Kidney (tissue), 14 donors: ENCODE results near the gene TM9SF4. TPM values are rescaled to one million over a fixed set of nuclear protein-coding genes. Genes with fewer than 3 reads are reported as not detected.
"Not testable (repeated sequence)": the region's sequence is repeated elsewhere in the genome, so short reads cannot be mapped to it uniquely, and the experiment has no call there.

Source experiments
- DNase-seq, 5 donors: peaks; one replicate each; pipeline ENCODE4 v3.0.0-alpha.2; 2013 to 2020
- FAIRE-seq: peaks from 2 replicates; lab custom pipeline; 2012; peaks lifted over from hg19 to GRCh38; lab: Jason Lieb, UNC
- H3K27ac ChIP-seq, 2 donors: one replicate each; pipeline ENCODE4 v1.7.0; 2013; ENCODE audit warnings: low read depth in 2 of 2, low read length in 2 of 2, inconsistent platforms in 1 of 2
- H3K27me3 ChIP-seq: one replicate; pipeline ENCODE4 v1.7.1; 2013; ENCODE audit warnings: low read length, inconsistent platforms; ENCODE audit not compliant: control insufficient read depth, insufficient read depth
- H3K36me3 ChIP-seq, 3 donors: one replicate each; pipeline versions ENCODE4 v1.7.0 to v1.7.1; 2013; ENCODE audit warnings: low read length in 3 of 3, control low read depth in 1 of 3, inconsistent platforms in 1 of 3; ENCODE audit not compliant: insufficient read depth in 3 of 3, control insufficient read depth in 2 of 3
- H3K4me1 ChIP-seq, 3 donors: one replicate each; pipeline versions ENCODE4 v1.7.0 to v1.7.1; 2013; ENCODE audit warnings: low read length in 3 of 3, inconsistent platforms in 1 of 3, low read depth in 1 of 3; ENCODE audit not compliant: control insufficient read depth in 2 of 3, insufficient read depth in 2 of 3
- H3K4me3 ChIP-seq, 3 donors: one replicate each; pipeline versions ENCODE4 v1.7.0 to v1.8.1; 2013; ENCODE audit warnings: low read length in 3 of 3, control low read depth in 1 of 3, inconsistent platforms in 1 of 3
- H3K9ac ChIP-seq, 3 donors: one replicate each; pipeline versions ENCODE4 v1.7.0 to v1.7.1; 2013; ENCODE audit warnings: low read length in 3 of 3, control low read depth in 1 of 3, inconsistent platforms in 1 of 3
- H3K9me3 ChIP-seq, 3 donors: one replicate each; pipeline versions ENCODE4 v1.7.0 to v1.7.1; 2013; ENCODE audit warnings: low read length in 3 of 3, control low read depth in 1 of 3, inconsistent platforms in 1 of 3; ENCODE audit not compliant: control insufficient read depth in 2 of 3, insufficient read depth in 1 of 3
- intact Hi-C: fragments of 100-400 bp; cut with DNase I; formaldehyde crosslinking; loops from one replicate; pipeline ENCODE4 v1.11.1; 2022
- polyA plus RNA-seq: library from polyadenylated mRNA; stranded (reverse); fragments of 350-450 nt; fragmentation: Illumina TruSeq; extraction: RNeasy Lipid Tissue Mini Kit (QIAGEN cat#74804); gene quantifications from one replicate; pipeline ENCODE4 v1.2.3, GENCODE V29; 2014; ENCODE audit warnings: low read depth, low replicate concordance; ENCODE audit not compliant: insufficient read depth
- total RNA-seq: library from RNA; stranded (reverse); fragmentation: NEBNext Ultra II Directional; extraction: Animal tissue kit (Norgen Biotek cat#: 25700); gene quantifications from one replicate; pipeline ENCODE4 v1.2.1, GENCODE V29; 2021
- TF ChIP-seq, protein P1 (sequence below): IDR thresholded peaks from 3 replicates; pipeline ENCODE4 v1.5.1; 2012; ENCODE audit warnings: mild to moderate bottlenecking, moderate library complexity, borderline replicate concordance; ENCODE audit not compliant: insufficient read depth; ENCODE audit errors: extremely low read depth
- donor health status: control.
- donor health status: control.
- donor health status: control.
- donor health status: control.
- donor health status: control.
- donor health status: DM: yes; HTN: yes; CAD: no.
- donor health status: Normal renal cell carcinoma (clear cell type).

The TM9SF4 gene
- total and polyA plus RNA-seq, 2 donors from 2014 or later = 26.3 to 52.0 TPM

DNA sequence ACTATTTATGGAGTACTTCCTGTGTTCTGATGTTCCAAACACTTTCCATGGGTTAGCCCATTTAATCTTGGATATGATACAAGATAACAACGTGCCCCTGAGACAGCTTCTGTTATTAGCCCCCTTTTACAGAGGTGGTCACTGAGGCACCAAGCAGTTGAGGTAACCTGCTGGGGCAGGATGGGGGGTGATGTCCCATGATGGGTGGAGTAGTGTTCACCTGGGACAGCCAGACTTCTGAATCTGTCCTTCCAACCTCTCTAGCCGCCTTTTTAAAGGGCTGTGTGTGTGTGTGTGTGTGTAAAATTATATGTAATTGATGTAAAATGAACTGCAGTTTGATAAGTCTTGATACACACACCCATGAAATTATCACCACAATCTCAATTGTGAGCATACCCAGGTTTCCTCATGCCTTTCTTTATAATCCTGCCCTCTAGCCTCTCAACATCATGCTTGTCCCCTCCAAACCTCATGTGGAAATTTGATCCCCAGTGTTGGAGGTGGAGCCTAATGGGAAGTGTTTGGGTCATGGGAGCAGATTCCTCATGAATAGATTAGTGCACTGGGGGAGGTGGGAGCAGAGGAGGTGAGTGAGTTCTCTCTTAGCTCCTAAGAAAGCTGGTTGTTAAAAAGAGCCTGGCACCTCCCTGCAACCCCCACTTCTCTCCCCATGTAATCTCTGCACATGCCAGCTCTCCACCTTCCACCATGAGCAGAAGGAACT lies 58.8 kb downstream of the TM9SF4 start:
- H3K9me3 ChIP-seq = no peaks in the 10 kb centered on the region
- intact Hi-C loops = no loop called here
- FAIRE-seq = no peak

GRCh38 chr20:32177696-32178095 lies 68.2 kb downstream of the TM9SF4 start:
- FAIRE-seq, intact Hi-C loops, H3K9me3 ChIP-seq, DNase-seq, H3K9ac ChIP-seq, H3K27me3 ChIP-seq, H3K27ac ChIP-seq, H3K4me3 ChIP-seq, H3K36me3 ChIP-seq: not testable (repeated sequence)
- peaks cover 0 to 14% (median 5%) of the 10 kb centered on the region in 3 donors for H3K4me1 ChIP-seq

More for the DNA sequence above, 58.8 kb downstream of the TM9SF4 start:
- peak in 3 of 5 donors; percentile 41 to 82 (median 73) for DNase-seq
- H3K4me3 ChIP-seq = no peak overlapping the region
- H3K36me3 ChIP-seq = peaks cover 0 to 12% (median 3%) of the 10 kb centered on the region in 3 donors
- H3K27ac ChIP-seq = peak overlapping the region in 1 of 2 donors; percentile 9
- no peaks in the 10 kb centered on the region for H3K27me3 ChIP-seq
- peaks cover 2 to 3% (median 3%) of the 10 kb centered on the region in 3 donors for H3K4me1 ChIP-seq
- TF ChIP-seq, protein P1, sequence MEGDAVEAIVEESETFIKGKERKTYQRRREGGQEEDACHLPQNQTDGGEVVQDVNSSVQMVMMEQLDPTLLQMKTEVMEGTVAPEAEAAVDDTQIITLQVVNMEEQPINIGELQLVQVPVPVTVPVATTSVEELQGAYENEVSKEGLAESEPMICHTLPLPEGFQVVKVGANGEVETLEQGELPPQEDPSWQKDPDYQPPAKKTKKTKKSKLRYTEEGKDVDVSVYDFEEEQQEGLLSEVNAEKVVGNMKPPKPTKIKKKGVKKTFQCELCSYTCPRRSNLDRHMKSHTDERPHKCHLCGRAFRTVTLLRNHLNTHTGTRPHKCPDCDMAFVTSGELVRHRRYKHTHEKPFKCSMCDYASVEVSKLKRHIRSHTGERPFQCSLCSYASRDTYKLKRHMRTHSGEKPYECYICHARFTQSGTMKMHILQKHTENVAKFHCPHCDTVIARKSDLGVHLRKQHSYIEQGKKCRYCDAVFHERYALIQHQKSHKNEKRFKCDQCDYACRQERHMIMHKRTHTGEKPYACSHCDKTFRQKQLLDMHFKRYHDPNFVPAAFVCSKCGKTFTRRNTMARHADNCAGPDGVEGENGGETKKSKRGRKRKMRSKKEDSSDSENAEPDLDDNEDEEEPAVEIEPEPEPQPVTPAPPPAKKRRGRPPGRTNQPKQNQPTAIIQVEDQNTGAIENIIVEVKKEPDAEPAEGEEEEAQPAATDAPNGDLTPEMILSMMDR = no peak
- H3K9ac ChIP-seq = no peak overlapping the region

GRCh38 chr20:32179515-32179914 lies 70.0 kb downstream of the TM9SF4 start:
- intact Hi-C loops = no loop called here
- no peaks in the 10 kb centered on the region for H3K36me3 ChIP-seq
- TF ChIP-seq, protein P1 = no peak
- H3K9me3 ChIP-seq = no peaks in the 10 kb centered on the region
- no peak for FAIRE-seq
- no peak overlapping the region for H3K9ac ChIP-seq
- no peak overlapping the region for H3K27ac ChIP-seq
- no peak overlapping the region for H3K4me3 ChIP-seq
- H3K4me1 ChIP-seq = peaks cover 0 to 18% (median 12%) of the 10 kb centered on the region in 3 donors
- no peaks in the 10 kb centered on the region for H3K27me3 ChIP-seq
- no peak for DNase-seq

DNA sequence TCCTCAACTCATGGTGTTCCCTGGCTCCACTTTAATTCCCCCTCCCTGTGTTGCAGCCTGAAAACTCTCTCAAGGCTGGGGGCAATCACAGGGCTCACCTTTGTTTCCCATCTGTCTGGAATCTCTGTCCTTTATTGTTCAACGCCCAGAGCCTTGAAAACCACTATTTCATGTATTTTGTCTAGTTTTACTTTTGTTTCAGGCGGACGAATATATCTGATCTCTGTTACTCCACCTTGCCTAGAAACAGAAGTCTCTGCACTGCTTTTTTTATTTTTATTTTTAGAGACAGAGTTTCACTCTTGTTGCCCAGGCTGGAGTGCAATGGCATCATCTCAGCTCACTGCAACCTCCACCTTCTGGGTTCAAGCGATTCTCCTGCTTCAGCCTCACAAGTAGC lies 70.4 kb downstream of the TM9SF4 start:
- no peaks in the 10 kb centered on the region for H3K36me3 ChIP-seq
- intact Hi-C loops = no loop called here
- no peak overlapping the region for H3K4me3 ChIP-seq
- TF ChIP-seq, protein P1 = no peak
- H3K9me3 ChIP-seq = no peaks in the 10 kb centered on the region
- no peak overlapping the region for H3K27ac ChIP-seq
- no peaks in the 10 kb centered on the region for H3K27me3 ChIP-seq
- H3K9ac ChIP-seq = no peak overlapping the region
- DNase-seq (no peak), FAIRE-seq (no peak)
- H3K4me1 ChIP-seq = peaks cover 0 to 21% (median 12%) of the 10 kb centered on the region in 3 donors
